ENCODE results near the gene PYDC2. TPM values are rescaled to one million over a fixed set of nuclear protein-coding genes. Genes with fewer than 3 reads are reported as not detected.

PYDC2 gene
- total and polyA plus RNA-seq, 2 of the 8 experiments (the other 6 are each of a cell fraction or from before 2014, with no cell fraction given): not detected

- TF ChIP-seq, protein P1, sequence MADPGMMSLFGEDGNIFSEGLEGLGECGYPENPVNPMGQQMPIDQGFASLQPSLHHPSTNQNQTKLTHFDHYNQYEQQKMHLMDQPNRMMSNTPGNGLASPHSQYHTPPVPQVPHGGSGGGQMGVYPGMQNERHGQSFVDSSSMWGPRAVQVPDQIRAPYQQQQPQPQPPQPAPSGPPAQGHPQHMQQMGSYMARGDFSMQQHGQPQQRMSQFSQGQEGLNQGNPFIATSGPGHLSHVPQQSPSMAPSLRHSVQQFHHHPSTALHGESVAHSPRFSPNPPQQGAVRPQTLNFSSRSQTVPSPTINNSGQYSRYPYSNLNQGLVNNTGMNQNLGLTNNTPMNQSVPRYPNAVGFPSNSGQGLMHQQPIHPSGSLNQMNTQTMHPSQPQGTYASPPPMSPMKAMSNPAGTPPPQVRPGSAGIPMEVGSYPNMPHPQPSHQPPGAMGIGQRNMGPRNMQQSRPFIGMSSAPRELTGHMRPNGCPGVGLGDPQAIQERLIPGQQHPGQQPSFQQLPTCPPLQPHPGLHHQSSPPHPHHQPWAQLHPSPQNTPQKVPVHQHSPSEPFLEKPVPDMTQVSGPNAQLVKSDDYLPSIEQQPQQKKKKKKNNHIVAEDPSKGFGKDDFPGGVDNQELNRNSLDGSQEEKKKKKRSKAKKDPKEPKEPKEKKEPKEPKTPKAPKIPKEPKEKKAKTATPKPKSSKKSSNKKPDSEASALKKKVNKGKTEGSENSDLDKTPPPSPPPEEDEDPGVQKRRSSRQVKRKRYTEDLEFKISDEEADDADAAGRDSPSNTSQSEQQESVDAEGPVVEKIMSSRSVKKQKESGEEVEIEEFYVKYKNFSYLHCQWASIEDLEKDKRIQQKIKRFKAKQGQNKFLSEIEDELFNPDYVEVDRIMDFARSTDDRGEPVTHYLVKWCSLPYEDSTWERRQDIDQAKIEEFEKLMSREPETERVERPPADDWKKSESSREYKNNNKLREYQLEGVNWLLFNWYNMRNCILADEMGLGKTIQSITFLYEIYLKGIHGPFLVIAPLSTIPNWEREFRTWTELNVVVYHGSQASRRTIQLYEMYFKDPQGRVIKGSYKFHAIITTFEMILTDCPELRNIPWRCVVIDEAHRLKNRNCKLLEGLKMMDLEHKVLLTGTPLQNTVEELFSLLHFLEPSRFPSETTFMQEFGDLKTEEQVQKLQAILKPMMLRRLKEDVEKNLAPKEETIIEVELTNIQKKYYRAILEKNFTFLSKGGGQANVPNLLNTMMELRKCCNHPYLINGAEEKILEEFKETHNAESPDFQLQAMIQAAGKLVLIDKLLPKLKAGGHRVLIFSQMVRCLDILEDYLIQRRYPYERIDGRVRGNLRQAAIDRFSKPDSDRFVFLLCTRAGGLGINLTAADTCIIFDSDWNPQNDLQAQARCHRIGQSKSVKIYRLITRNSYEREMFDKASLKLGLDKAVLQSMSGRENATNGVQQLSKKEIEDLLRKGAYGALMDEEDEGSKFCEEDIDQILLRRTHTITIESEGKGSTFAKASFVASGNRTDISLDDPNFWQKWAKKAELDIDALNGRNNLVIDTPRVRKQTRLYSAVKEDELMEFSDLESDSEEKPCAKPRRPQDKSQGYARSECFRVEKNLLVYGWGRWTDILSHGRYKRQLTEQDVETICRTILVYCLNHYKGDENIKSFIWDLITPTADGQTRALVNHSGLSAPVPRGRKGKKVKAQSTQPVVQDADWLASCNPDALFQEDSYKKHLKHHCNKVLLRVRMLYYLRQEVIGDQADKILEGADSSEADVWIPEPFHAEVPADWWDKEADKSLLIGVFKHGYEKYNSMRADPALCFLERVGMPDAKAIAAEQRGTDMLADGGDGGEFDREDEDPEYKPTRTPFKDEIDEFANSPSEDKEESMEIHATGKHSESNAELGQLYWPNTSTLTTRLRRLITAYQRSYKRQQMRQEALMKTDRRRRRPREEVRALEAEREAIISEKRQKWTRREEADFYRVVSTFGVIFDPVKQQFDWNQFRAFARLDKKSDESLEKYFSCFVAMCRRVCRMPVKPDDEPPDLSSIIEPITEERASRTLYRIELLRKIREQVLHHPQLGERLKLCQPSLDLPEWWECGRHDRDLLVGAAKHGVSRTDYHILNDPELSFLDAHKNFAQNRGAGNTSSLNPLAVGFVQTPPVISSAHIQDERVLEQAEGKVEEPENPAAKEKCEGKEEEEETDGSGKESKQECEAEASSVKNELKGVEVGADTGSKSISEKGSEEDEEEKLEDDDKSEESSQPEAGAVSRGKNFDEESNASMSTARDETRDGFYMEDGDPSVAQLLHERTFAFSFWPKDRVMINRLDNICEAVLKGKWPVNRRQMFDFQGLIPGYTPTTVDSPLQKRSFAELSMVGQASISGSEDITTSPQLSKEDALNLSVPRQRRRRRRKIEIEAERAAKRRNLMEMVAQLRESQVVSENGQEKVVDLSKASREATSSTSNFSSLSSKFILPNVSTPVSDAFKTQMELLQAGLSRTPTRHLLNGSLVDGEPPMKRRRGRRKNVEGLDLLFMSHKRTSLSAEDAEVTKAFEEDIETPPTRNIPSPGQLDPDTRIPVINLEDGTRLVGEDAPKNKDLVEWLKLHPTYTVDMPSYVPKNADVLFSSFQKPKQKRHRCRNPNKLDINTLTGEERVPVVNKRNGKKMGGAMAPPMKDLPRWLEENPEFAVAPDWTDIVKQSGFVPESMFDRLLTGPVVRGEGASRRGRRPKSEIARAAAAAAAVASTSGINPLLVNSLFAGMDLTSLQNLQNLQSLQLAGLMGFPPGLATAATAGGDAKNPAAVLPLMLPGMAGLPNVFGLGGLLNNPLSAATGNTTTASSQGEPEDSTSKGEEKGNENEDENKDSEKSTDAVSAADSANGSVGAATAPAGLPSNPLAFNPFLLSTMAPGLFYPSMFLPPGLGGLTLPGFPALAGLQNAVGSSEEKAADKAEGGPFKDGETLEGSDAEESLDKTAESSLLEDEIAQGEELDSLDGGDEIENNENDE (IDR thresholded peaks at IDR 0.05; ENCODE audit: insufficient replicate concordance, low read length): no peak
- TF ChIP-seq POU5F1 (IDR thresholded peaks at IDR 0.05; ENCODE audit: low read depth, low read length): no peak
- TF ChIP-seq CHD2 (IDR thresholded peaks at IDR 0.05; ENCODE audit: low read length): no peak
Observed at GRCh38 chr3:191430103-191430502, 30.9 kb upstream of the PYDC2 start (continued).

Data from H1 (cell line).